Lower leg skin (tissue), 4 donors: Measurements from ENCODE around the gene SESTD1. TPM values are rescaled to one million over a fixed set of nuclear protein-coding genes. Genes with fewer than 3 reads are reported as not detected.

Experiments
- DNase-seq, 2 donors: peaks; one replicate each; pipeline ENCODE4 v3.0.0-alpha.2; 2019; ENCODE audit warnings: low spot score in 2 of 2
- H3K4me3 ChIP-seq: fragments of 200-600 bp; sonication (generic); 2 replicates; pipeline ENCODE4 v1.5.1; 2017; ENCODE audit warnings: mild to moderate bottlenecking, low read depth; ENCODE audit not compliant: poor library complexity, severe bottlenecking
- CTCF ChIP-seq, 3 donors: fragments of 450-650 bp; IDR thresholded peaks; one replicate each; pipeline ENCODE4 v1.5.1; 2016; ENCODE audit warnings: antibody characterized with exemption in 3 of 3, mild to moderate bottlenecking in 3 of 3, moderate library complexity in 2 of 3
- POLR2A ChIP-seq, 2 donors: fragments of 450-650 bp; IDR thresholded peaks; one replicate each; pipeline ENCODE4 v1.6.1; 2016 to 2017; ENCODE audit warnings: antibody characterized with exemption in 2 of 2, mild to moderate bottlenecking in 1 of 2, moderate library complexity in 1 of 2
- WGBS, 2 donors: methylation state at CpG; one replicate each; pipeline ENCODE4 v1.1.5; 2018; 5-methylcytosine and 5-hydroxymethylcytosine counted together
- intact Hi-C: fragments of 100-400 bp; cut with DNase I; formaldehyde crosslinking; loops from one replicate; pipeline ENCODE4 v1.15.0; 2023; ENCODE audit warnings: low total_unique reads
- total RNA-seq, 4 donors: library from RNA; depleted of rRNA; stranded (reverse); fragments of >200 nt; gene quantifications; one replicate each; pipeline ENCODE4 v1.1.0, GENCODE V29; 2016

Gene SESTD1
- total RNA-seq, 4 donors from 2014 or later, result 8.7 to 22.9 (median 11.8) TPM

- H3K4me3 ChIP-seq, result no peak overlapping the region
- no peak for DNase-seq
- intact Hi-C loops, result no loop called here
- TF ChIP-seq POLR2A (IDR thresholded peaks at IDR 0.05) (no peak), CTCF (IDR thresholded peaks at IDR 0.05) (no peak)
- 86 to 94% methylated on average over 1 of the region's 1 CpG for WGBS, 2 donors
These were observed 25.7 kb upstream of the SESTD1 start for GRCh38 chr2:179290329-179290728.

GRCh38 chr2:179285060-179285459 is 20.4 kb upstream of the SESTD1 start:
- no peak for DNase-seq
- intact Hi-C loops, result no loop called here
- H3K4me3 ChIP-seq, result no peak overlapping the region
- no peak for TF ChIP-seq CTCF (IDR thresholded peaks at IDR 0.05)
- no peak for TF ChIP-seq POLR2A (IDR thresholded peaks at IDR 0.05)

GRCh38 chr2:179277429-179278196 is 13.0 kb upstream of the SESTD1 start:
- no peak for DNase-seq
- TF ChIP-seq CTCF (IDR thresholded peaks at IDR 0.05) (no peak), POLR2A (IDR thresholded peaks at IDR 0.05) (no peak)
- H3K4me3 ChIP-seq, result no peak overlapping the region
- 68 to 73% methylated on average over 3 of the region's 3 CpGs for WGBS, 2 donors
- intact Hi-C loops, result no loop called here

- TF ChIP-seq POLR2A (IDR thresholded peaks at IDR 0.05), result no peak
- no peak for TF ChIP-seq CTCF (IDR thresholded peaks at IDR 0.05)
- 75 to 79% methylated on average over 4 of the region's 4 CpGs for WGBS, 2 donors
- intact Hi-C loops, result no loop called here
These were observed 10.8 kb upstream of the SESTD1 start for GRCh38 chr2:179275253-179276012.

GRCh38 chr2:179274749-179275148 is 10.1 kb upstream of the SESTD1 start:
- DNase-seq, result no peak
- intact Hi-C loops, result no loop called here
- TF ChIP-seq CTCF (IDR thresholded peaks at IDR 0.05) (no peak), POLR2A (IDR thresholded peaks at IDR 0.05) (no peak)
- 62 to 66% methylated on average over 2 of the region's 2 CpGs for WGBS, 2 donors
- no peak overlapping the region for H3K4me3 ChIP-seq

More at GRCh38 chr2:179275253-179276012, 10.8 kb upstream of the SESTD1 start:
- H3K4me3 ChIP-seq, result no peak overlapping the region
- DNase-seq, result no peak
